Measurements from ENCODE around the gene NELL2. TPM values are rescaled to one million over a fixed set of nuclear protein-coding genes. Genes with fewer than 3 reads are reported as not detected.

The NELL2 gene
- total RNA-seq, 2 donors from 2014 or later: 5.1 to 6.9 TPM

DNA sequence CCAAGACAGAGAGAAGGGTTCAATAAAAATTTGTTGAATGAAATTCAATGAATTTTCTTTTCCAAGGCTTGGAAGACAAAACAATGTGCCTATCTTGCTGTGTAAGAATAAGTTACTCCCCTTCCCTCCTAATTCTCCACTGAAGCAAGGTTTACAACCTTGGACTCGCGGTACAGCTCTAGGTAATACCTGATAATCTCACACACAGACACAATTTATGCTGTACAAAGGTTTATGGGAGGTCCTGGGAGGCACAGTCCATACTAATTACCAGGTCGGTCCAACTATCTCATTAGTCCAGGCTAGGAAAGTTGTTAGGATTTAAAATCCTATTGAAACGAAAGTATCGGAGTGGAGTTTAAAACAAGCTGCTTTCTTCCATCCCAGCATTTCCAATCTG lies 42.6 kb downstream of the NELL2 start:
- Mint-ChIP-seq H3K4me3 (no peak overlapping the region), H3K4me1 (no peaks in the 10 kb centered on the region), H3K9me3 (no peaks in the 10 kb centered on the region), H3K27me3 (ENCODE audit: insufficient read depth) (no peaks in the 10 kb centered on the region), H3K27ac (no peak overlapping the region), H3K36me3 (ENCODE audit: low read depth) (no peaks in the 10 kb centered on the region)
- no peaks in the 10 kb centered on the region for H3K4me1 ChIP-seq (ENCODE audit: control insufficient read depth, insufficient read depth, low read length)
- no peak overlapping the region for H3K27ac ChIP-seq (ENCODE audit: low read depth, low read length)
- H3K9ac ChIP-seq (ENCODE audit: extremely low read depth, low read length, poor library complexity, severe bottlenecking): no peak overlapping the region
- TF ChIP-seq, protein P1, sequence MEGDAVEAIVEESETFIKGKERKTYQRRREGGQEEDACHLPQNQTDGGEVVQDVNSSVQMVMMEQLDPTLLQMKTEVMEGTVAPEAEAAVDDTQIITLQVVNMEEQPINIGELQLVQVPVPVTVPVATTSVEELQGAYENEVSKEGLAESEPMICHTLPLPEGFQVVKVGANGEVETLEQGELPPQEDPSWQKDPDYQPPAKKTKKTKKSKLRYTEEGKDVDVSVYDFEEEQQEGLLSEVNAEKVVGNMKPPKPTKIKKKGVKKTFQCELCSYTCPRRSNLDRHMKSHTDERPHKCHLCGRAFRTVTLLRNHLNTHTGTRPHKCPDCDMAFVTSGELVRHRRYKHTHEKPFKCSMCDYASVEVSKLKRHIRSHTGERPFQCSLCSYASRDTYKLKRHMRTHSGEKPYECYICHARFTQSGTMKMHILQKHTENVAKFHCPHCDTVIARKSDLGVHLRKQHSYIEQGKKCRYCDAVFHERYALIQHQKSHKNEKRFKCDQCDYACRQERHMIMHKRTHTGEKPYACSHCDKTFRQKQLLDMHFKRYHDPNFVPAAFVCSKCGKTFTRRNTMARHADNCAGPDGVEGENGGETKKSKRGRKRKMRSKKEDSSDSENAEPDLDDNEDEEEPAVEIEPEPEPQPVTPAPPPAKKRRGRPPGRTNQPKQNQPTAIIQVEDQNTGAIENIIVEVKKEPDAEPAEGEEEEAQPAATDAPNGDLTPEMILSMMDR (conservative IDR thresholded peaks at IDR 0.05): no peak
- no peaks in the 10 kb centered on the region for H3K36me3 ChIP-seq (ENCODE audit: control insufficient read depth, insufficient read depth, low read length)
- DNase-seq: no peak
- H3K4me3 ChIP-seq (ENCODE audit: low read length): no peak overlapping the region
- 90 to 100% methylated on average over 4 to 5 of the region's 5 CpGs for WGBS, 2 experiments (ENCODE audit: insufficient coverage in 1 of 2, insufficient read length in 1 of 2)
- H3K9me3 ChIP-seq (ENCODE audit: control insufficient read depth, low read length): no peaks in the 10 kb centered on the region
- no peaks in the 10 kb centered on the region for H3K27me3 ChIP-seq (ENCODE audit: control insufficient read depth, insufficient read depth, low read length, poor library complexity, severe bottlenecking)

DNA sequence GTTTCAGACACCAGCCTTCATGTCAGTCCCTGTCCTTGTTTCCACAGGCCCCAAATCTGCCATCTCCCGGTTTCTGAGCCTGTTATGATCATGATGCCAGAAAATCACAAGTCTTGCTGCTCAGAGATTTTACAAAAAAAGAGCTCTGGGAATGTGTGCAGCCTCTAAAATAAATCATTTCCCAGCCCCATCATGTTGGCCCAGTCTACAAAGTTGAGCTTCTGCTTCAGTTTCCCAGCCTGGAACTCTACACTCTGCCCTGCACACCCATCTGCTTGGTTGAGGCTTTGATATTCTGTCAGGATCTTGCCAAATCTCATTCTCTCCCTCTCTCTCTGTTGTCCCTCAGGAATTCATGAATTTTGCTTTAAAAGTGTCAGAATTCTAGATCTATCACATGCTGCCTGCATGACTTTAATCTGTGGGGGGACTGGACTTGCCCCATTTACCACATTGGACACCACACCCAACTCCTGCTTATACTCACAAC lies 45.5 kb downstream of the NELL2 start:
- H3K27me3 ChIP-seq (ENCODE audit: control insufficient read depth, insufficient read depth, low read length, poor library complexity, severe bottlenecking): no peaks in the 10 kb centered on the region
- 90 to 100% methylated on average over 1 of the region's 1 CpG for WGBS, 2 experiments (ENCODE audit: insufficient coverage in 1 of 2, insufficient read length in 1 of 2)
- H3K9me3 ChIP-seq (ENCODE audit: control insufficient read depth, low read length): no peaks in the 10 kb centered on the region
- no peak overlapping the region for H3K27ac ChIP-seq (ENCODE audit: low read depth, low read length)
- H3K9ac ChIP-seq (ENCODE audit: extremely low read depth, low read length, poor library complexity, severe bottlenecking): no peak overlapping the region
- DNase-seq: no peak
- H3K36me3 ChIP-seq (ENCODE audit: control insufficient read depth, insufficient read depth, low read length): no peaks in the 10 kb centered on the region
- no peaks in the 10 kb centered on the region for H3K4me1 ChIP-seq (ENCODE audit: control insufficient read depth, insufficient read depth, low read length)
- H3K9me3 Mint-ChIP-seq: no peaks in the 10 kb centered on the region
- H3K4me1 Mint-ChIP-seq: no peaks in the 10 kb centered on the region
- H3K27me3 Mint-ChIP-seq (ENCODE audit: insufficient read depth): no peaks in the 10 kb centered on the region
- TF ChIP-seq, protein P1 (conservative IDR thresholded peaks at IDR 0.05): no peak
- no peak overlapping the region for H3K4me3 ChIP-seq (ENCODE audit: low read length)
- no peaks in the 10 kb centered on the region for H3K36me3 Mint-ChIP-seq (ENCODE audit: low read depth)
- no peak overlapping the region for H3K27ac Mint-ChIP-seq
- H3K4me3 Mint-ChIP-seq: no peak overlapping the region

DNA sequence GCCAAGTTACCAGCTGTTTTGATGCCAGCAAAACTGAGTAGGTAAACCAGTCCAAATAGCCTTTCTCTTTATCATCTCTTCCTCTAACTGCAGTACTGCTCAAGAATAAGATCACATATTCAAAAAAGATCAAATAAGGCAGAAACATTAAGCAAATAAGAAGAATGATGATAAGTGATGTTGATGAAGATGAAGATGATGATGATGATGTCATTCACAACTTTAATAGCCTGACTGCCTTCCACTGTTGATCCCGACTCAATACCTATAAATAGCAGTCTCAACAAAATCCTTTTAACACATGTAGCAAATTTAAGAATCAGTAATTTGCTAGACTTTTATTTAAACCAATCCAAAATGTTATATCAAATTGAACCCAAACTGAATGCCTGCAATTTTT lies 47.1 kb downstream of the NELL2 start:
- TF ChIP-seq, protein P1 (conservative IDR thresholded peaks at IDR 0.05): no peak
- Mint-ChIP-seq H3K36me3 (ENCODE audit: low read depth) (no peaks in the 10 kb centered on the region), H3K4me3 (no peak overlapping the region), H3K27me3 (ENCODE audit: insufficient read depth) (no peaks in the 10 kb centered on the region), H3K4me1 (no peaks in the 10 kb centered on the region), H3K27ac (no peak overlapping the region), H3K9me3 (no peaks in the 10 kb centered on the region)
- H3K9me3 ChIP-seq (ENCODE audit: control insufficient read depth, low read length): no peaks in the 10 kb centered on the region
- H3K4me3 ChIP-seq (ENCODE audit: low read length): no peak overlapping the region
- WGBS, 2 experiments (ENCODE audit: insufficient coverage in 1 of 2, insufficient read length in 1 of 2): 80% methylated on average over 1 of the region's 1 CpG; no CpG with 5 or more reads in 1 of the 2 experiments
- no peak overlapping the region for H3K27ac ChIP-seq (ENCODE audit: low read depth, low read length)
- no peaks in the 10 kb centered on the region for H3K4me1 ChIP-seq (ENCODE audit: control insufficient read depth, insufficient read depth, low read length)
- no peak for DNase-seq
- no peaks in the 10 kb centered on the region for H3K36me3 ChIP-seq (ENCODE audit: control insufficient read depth, insufficient read depth, low read length)
- no peaks in the 10 kb centered on the region for H3K27me3 ChIP-seq (ENCODE audit: control insufficient read depth, insufficient read depth, low read length, poor library complexity, severe bottlenecking)
- H3K9ac ChIP-seq (ENCODE audit: extremely low read depth, low read length, poor library complexity, severe bottlenecking): no peak overlapping the region

Data from endodermal cell (in vitro differentiated cells).